Stomach (tissue), 9 donors: ENCODE results near the gene ADGRF5. TPM values are rescaled to one million over a fixed set of nuclear protein-coding genes. Genes with fewer than 3 reads are reported as not detected.

Source experiments
- DNase-seq, 2 donors: peaks; one replicate each; pipeline versions ENCODE4 v3.0.0 to v3.0.0-alpha.2; 2013 to 2019
- H3K27ac ChIP-seq, 5 donors: fragments of 200-600 bp in 4 of 5; sonication (generic) in 4 of 5; one replicate each; pipeline ENCODE4 v1.5.1; 2013 to 2019; ENCODE audit warnings: mild to moderate bottlenecking in 1 of 5, moderate library complexity in 1 of 5
- H3K27me3 ChIP-seq, 3 donors: fragments of 200-600 bp; sonication (generic); one replicate each; pipeline ENCODE4 v1.5.1; 2017 to 2019; ENCODE audit warnings: mixed run types in 1 of 3
- H3K36me3 ChIP-seq, 4 donors: fragments of 200-600 bp; sonication (generic); 1 replicate in 3 of 4; 2 replicates in 1 of 4; pipeline ENCODE4 v1.5.1; 2016 to 2019
- H3K4me1 ChIP-seq, 4 donors: fragments of 200-600 bp; sonication (generic); one replicate each; pipeline ENCODE4 v1.5.1; 2016 to 2019
- H3K4me3 ChIP-seq, 4 donors: fragments of 200-600 bp; sonication (generic) in 3 of 4; one replicate each; pipeline ENCODE4 v1.5.1; 2016 to 2019; ENCODE audit warnings: mild to moderate bottlenecking in 1 of 4
- H3K9me3 ChIP-seq, 4 donors: fragments of 200-600 bp; sonication (generic); one replicate each; pipeline ENCODE4 v1.5.1; 2016 to 2019
- EP300 ChIP-seq: sonication (generic); formaldehyde crosslinking; IDR thresholded peaks from one replicate; pipeline ENCODE4 v1.6.1; 2017; ENCODE audit warnings: antibody characterized with exemption
- POLR2A ChIP-seq, 4 donors: fragments of 450-650 bp; IDR thresholded peaks; one replicate each; pipeline ENCODE4 v1.6.1; 2016; ENCODE audit warnings: antibody characterized with exemption in 4 of 4, control low read depth in 2 of 4, mild to moderate bottlenecking in 1 of 4, moderate library complexity in 1 of 4
- POLR2AphosphoS5 ChIP-seq, 3 donors: sonication (generic); formaldehyde crosslinking; IDR thresholded peaks; one replicate each; pipeline ENCODE4 v1.6.1; 2016; ENCODE audit warnings: antibody characterized with exemption in 3 of 3
- WGBS, 5 donors: extraction: QIAGEN DNeasy Blood & Tissue Kit in 3 of 5; methylation state at CpG; one replicate each; pipeline versions ENCODE4 v1.1.5 to v1.1.7; 2013 to 2018; 5-methylcytosine and 5-hydroxymethylcytosine counted together
- intact Hi-C: fragments of 100-400 bp; cut with DNase I; formaldehyde crosslinking; loops from one replicate; pipeline ENCODE4 v1.15.1; 2023; ENCODE audit warnings: low total_unique reads
- polyA plus RNA-seq, 3 donors: library from polyadenylated mRNA; stranded (reverse); fragments of 200-250 nt; gene quantifications; one replicate each; pipeline ENCODE4 v1.2.3, GENCODE V29; 2013
- total RNA-seq, 5 donors: library from RNA; depleted of rRNA; stranded (reverse); fragments of >200 nt; gene quantifications; one replicate each; pipeline versions ENCODE4 v1.1.0 to v1.2.3, GENCODE V29; 2014 to 2016
- TF ChIP-seq, protein P1 (sequence below), 7 experiments: fragments of 450-650 bp in 4 of 7; fragments of 200-600 bp in 3 of 7; sonication (generic) in 3 of 7; IDR thresholded peaks; one replicate each; pipeline ENCODE4 v1.5.1; 2016 to 2019; ENCODE audit warnings: antibody characterized with exemption in 7 of 7, control low read depth in 2 of 7, mild to moderate bottlenecking in 1 of 7
- donor health status: healthy with polysubstance abuse.
- donor health status: Bipolar disorder and iron deficiency.
- donor health status: healthy.

The ADGRF5 gene
- total and polyA plus RNA-seq, 8 donors, result 0.29 to 34.0 (median 3.9) TPM

DNA sequence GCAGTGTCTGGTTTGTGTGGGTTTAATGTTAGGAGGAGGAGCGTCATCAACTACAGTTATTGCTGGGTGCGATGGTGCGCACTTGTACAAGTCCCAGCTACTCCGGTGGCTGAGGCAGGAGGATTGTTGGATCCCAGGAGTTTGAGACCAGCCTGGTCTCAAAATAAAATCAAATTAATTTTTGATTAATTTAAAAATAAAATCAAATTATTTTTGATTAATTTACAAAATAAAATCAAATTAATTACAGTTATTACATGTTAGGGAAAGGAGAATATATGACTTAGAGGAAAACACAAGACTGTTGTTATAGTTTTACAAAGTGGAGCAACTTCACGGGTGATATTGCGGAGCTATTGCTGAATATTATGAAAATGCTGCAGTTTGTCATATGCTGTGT lies 34.7 kb upstream of the ADGRF5 start:
- DNase-seq, result no peak
- Histone ChIP-seq H3K27me3 (no peaks in the 10 kb centered on the region), H3K9me3 (no peaks in the 10 kb centered on the region), H3K4me3 (no peak overlapping the region), H3K4me1 (no peaks in the 10 kb centered on the region), H3K36me3 (no peaks in the 10 kb centered on the region), H3K27ac (no peak overlapping the region)
- WGBS, 5 donors, result 93 to 98% (median 97%) methylated on average over 6 of the region's 6 CpGs
- intact Hi-C loops, result no loop called here
- TF ChIP-seq, protein P1, sequence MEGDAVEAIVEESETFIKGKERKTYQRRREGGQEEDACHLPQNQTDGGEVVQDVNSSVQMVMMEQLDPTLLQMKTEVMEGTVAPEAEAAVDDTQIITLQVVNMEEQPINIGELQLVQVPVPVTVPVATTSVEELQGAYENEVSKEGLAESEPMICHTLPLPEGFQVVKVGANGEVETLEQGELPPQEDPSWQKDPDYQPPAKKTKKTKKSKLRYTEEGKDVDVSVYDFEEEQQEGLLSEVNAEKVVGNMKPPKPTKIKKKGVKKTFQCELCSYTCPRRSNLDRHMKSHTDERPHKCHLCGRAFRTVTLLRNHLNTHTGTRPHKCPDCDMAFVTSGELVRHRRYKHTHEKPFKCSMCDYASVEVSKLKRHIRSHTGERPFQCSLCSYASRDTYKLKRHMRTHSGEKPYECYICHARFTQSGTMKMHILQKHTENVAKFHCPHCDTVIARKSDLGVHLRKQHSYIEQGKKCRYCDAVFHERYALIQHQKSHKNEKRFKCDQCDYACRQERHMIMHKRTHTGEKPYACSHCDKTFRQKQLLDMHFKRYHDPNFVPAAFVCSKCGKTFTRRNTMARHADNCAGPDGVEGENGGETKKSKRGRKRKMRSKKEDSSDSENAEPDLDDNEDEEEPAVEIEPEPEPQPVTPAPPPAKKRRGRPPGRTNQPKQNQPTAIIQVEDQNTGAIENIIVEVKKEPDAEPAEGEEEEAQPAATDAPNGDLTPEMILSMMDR (IDR thresholded peaks at IDR 0.05), result no peak
- no peak for TF ChIP-seq POLR2AphosphoS5 (IDR thresholded peaks at IDR 0.05)
- TF ChIP-seq POLR2A (IDR thresholded peaks at IDR 0.05), result no peak

DNA sequence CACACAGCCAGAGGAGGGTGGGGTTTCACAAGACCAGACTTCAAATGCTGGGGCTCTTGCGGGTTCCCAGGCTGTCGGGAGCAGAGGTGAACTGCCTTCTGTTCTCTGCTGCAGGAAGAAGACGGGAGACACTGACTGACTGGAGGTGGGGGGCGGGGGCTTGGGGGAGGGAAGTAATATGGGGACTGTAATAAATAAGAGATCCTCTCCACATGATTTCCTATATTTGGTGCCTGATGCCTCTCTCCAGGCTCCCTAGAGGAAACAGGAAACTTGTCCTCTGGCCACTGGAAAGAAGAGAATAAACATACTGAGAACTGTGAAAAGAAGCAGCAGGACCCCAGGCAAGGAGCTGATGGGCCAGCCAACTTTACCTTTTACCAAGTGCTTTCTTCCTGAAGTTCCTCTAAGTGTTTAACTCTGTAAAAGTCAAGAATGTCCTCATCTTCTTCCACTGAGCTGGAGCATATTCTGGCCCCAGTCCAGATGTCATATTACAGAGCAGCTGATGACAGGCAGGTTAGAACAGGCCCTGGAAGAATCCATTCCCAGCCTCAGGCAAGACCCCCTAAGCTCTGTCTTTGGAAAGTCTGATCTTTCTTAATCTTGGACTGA lies 33.2 kb upstream of the ADGRF5 start:
- Histone ChIP-seq H3K36me3 (no peaks in the 10 kb centered on the region), H3K9me3 (no peaks in the 10 kb centered on the region), H3K4me3 (peak overlapping the region in 1 of 4 donors; percentile 14), H3K27me3 (no peaks in the 10 kb centered on the region), H3K27ac (peak overlapping the region in 1 of 5 donors; percentile 34), H3K4me1 (peaks cover 0 to under 1% (median 0%) of the 10 kb centered on the region in 4 donors)
- intact Hi-C loops, result no loop called here
- 49 to 72% (median 68%) methylated on average over 4 of the region's 4 CpGs for WGBS, 5 donors
- TF ChIP-seq, protein P1 (IDR thresholded peaks at IDR 0.05), result no peak
- TF ChIP-seq POLR2A (IDR thresholded peaks at IDR 0.05) (no peak), EP300 (no peak), POLR2AphosphoS5 (IDR thresholded peaks at IDR 0.05) (no peak)
- DNase-seq, result peak in 1 of 2 donors; percentile 34

DNA sequence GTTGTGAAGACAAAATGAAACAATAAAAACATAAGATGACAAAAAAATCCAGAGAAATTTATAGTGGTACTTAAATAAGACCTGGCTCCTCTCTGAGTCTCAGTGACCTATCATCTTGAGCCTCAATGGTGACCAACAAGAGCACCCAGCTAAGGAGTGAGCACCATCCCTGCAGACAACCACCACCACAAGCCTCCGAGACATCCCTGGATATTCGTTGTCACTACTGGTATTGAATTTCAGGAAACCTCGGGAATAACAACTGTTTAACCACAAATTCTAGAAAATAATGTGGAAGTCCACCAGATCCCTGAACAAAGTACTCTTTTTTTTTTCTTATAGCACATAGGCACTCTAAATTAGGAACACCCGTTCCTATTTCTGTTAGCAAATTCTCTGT lies 32.2 kb upstream of the ADGRF5 start:
- intact Hi-C loops, result no loop called here
- no peak overlapping the region for H3K4me3 ChIP-seq
- H3K4me1 ChIP-seq, result peaks cover 0 to 5% (median 0%) of the 10 kb centered on the region in 4 donors
- H3K27me3 ChIP-seq, result no peaks in the 10 kb centered on the region
- H3K9me3 ChIP-seq, result no peaks in the 10 kb centered on the region
- 71 to 82% (median 76%) methylated on average over 4 of the region's 4 CpGs for WGBS, 5 donors
- no peak for DNase-seq
- H3K36me3 ChIP-seq, result no peaks in the 10 kb centered on the region
- no peak overlapping the region for H3K27ac ChIP-seq
- no peak for TF ChIP-seq EP300
- TF ChIP-seq POLR2AphosphoS5 (IDR thresholded peaks at IDR 0.05), result no peak
- TF ChIP-seq POLR2A (IDR thresholded peaks at IDR 0.05), result no peak
- TF ChIP-seq, protein P1 (IDR thresholded peaks at IDR 0.05), result no peak

DNA sequence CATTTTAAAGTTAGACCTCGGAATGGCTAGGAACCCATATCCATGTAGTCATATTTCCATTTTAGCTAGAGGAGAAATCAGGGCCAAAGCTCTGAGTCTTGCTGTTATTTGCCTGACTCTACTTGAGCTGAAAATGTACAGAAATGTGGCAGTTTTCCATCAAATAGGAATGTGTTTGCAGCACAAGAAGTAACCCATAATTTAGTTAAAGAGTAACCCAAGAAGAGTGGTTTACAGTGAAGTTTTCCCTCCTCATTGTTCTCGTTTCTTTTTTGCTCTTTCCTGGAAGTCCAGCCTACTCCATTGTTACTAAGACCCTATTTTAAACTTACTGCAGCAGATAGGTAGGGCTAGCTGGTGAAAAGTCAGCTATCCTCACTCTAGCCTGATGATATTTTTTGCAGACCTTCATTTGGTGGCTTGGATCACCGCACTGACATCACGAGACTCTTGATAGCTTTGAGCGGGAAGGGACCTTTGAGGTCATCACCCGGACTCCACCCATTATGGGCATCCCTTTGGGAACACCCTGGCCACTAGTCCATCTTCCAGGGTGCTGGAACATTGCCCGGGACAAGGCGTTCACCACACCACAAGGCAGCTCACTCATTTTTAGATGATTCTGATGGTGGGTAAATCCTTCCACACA lies 28.0 kb upstream of the ADGRF5 start:
- intact Hi-C loops, result no loop called here
- Histone ChIP-seq H3K4me1 (peaks cover 0 to 5% (median 0%) of the 10 kb centered on the region in 4 donors), H3K36me3 (no peaks in the 10 kb centered on the region), H3K4me3 (no peak overlapping the region), H3K9me3 (no peaks in the 10 kb centered on the region), H3K27me3 (no peaks in the 10 kb centered on the region), H3K27ac (peak overlapping the region in 4 of 5 donors; percentile 22 to 56 (median 40))
- TF ChIP-seq, protein P1 (IDR thresholded peaks at IDR 0.05), result no peak
- TF ChIP-seq POLR2AphosphoS5 (IDR thresholded peaks at IDR 0.05) (no peak), POLR2A (IDR thresholded peaks at IDR 0.05) (no peak), EP300 (no peak)
- DNase-seq, result no peak
- 59 to 65% (median 62%) methylated on average over 8 of the region's 8 CpGs for WGBS, 5 donors
